ENCODE measurements around the gene DYNLRB2.

DYNLRB2 gene

DNA sequence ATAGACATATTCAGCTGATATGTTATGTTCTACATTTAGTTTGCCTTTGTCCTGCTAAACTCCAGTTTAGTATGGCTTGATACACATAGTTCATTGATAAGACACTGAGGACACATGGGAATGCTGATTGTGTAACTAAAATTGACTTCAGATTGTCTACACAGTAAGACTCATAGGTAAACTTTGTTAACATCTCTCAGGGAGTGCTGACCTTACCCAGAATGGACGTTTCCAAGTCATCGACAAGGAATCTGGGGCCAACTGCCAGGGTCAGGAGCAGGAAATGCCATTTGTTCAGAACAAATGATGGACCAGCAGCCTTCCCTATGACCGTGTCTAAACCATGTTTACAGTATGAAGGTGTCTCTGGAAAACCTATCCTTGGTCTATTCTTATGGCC is 58.7 kb downstream of the DYNLRB2 start:
- no peak for DNase-seq (ENCODE audit: low read depth)

Data from amniotic epithelial cell (primary cell).